Hepatic stellate cell (primary cell): ENCODE data around the gene MECR.
"Not testable (repeated sequence)": the region's sequence is repeated elsewhere in the genome, so short reads cannot be mapped to it uniquely, and the experiment has no call there.

ENCODE experiments used
- DNase-seq: peaks from one replicate; pipeline ENCODE4 v3.0.0; 2011; ENCODE audit warnings: low spot score

Gene MECR

DNA sequence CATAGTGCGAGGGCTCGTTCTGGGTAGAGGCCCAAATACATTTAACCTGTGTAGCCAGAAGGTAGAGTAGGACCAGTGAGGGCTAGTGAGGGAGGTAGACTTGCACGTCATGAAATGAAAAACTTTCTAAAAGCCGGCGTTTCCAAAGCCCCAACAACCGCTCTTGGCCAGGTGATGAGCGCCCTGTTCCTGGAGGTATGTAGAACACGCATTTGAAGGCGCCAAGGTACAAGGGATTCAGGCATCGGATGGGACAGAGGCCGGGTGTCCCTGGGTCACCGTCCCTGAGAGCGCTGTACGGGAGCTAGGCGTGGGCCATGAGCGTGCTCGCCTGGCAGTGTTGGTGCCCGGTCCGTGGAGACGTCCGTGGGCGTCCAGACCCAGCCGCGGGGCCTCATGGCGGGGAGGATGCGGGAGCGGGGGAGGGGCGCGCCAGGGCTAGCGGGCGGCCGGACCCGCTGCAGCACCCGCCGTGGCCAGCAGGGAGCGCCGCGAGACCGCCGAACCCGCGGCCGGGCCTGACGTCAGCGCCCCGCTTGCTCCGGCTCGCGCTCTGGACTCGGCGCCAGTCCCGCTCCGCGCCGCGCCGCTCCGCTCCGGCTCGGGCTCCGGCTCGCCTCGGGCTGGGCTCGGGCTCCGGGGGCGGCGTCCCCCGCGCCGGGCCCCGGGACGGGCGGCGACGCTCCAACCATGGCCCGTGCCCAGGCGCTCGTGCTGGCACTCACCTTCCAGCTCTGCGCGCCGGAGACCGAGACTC is 5.4 kb upstream of the MECR start, which contains the start of gene PTPRU:
TSS of gene PTPRU (plus strand) at position 568 of the 757 bp plus-strand sequence. CDS start at position 691, 123 bp downstream.
- DNase-seq, result peak; percentile 90

GRCh38 chr1:29234881-29235280 is 4.1 kb upstream of the MECR start:
- DNase-seq, result not testable (repeated sequence)

GRCh38 chr1:29234471-29234870 is 3.7 kb upstream of the MECR start:
- no peak for DNase-seq

- no peak for DNase-seq
Measured at GRCh38 chr1:29233693-29234092, 3.0 kb upstream of the MECR start.

DNA sequence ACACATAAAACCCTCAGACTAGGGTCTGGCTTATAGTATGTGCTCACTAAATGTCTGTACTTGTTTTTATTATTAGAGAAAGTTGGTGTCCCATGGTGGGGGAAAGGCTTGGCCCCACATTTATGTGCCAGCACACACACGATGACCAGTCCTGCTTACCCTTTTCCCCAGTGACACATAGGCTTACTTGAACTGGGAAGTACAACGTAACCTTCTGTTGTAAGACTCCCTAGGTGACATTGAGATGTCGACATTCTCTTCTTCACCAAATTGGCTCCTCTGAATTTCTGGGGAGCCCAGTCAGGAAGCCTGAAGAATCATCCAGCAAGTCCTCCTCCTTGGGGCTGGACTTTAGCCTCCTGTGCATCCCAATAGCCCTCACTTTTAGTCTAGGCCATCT is 1.7 kb upstream of the MECR start:
- DNase-seq, result no peak

GRCh38 chr1:29230204-29230552 is 556 bp downstream of the MECR start:
- no peak for DNase-seq

- DNase-seq, result no peak
Measured at GRCh38 chr1:29227511-29227910, 3.2 kb downstream of the MECR start.

GRCh38 chr1:29225361-29225760 is 5.4 kb downstream of the MECR start:
- DNase-seq, result no peak

DNA sequence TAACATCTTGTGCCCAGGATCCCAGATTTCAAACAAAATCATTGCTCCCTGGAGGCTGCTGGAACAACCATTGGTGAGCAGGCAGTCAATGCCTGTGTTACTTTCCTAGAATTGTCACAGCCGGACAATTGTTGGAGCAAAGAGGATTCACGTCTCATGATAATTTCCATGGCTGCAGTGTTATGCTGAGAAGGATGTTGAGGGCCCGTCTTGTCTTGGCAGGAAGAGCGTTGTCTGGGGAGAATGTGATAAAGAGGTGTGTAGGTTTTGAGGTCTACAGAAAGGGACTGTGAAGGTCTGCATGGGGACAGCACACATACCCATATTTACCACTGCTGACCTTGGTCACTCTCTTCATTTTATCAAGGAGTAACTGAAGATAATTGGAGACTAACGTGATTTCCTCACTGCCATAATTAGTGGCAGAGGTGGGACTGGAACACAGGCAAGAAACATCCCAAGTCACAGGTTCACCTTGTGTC is 6.3 kb downstream of the MECR start:
- no peak for DNase-seq

GRCh38 chr1:29223521-29223920 is 7.2 kb downstream of the MECR start:
- DNase-seq, result no peak

DNA sequence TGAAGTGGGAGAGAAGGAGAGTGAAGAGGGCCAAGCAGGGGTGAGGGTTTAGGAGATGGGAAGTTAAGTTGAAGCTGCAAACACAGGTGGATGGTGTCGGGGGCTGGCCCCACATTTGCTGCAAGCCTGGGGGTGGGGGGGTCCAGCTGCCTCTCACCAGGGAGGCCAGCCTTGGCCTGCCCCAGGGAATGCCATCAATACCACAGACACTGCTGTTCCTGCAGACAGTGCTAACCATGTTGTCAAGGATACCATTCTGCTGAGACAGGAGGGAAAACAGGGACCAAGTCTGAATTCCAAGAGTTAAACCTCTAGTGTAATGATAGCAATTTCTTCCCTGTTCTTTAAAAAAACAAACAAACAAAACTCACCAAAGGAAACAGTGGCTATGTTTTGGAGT is 8.0 kb downstream of the MECR start:
- DNase-seq, result no peak

- DNase-seq, result not testable (repeated sequence)
Measured at GRCh38 chr1:29222260-29222659, 8.5 kb downstream of the MECR start.

GRCh38 chr1:29221296-29221695 is 9.4 kb downstream of the MECR start:
- no peak for DNase-seq

- no peak for DNase-seq
Measured at GRCh38 chr1:29218223-29218622, 12.5 kb downstream of the MECR start.

DNA sequence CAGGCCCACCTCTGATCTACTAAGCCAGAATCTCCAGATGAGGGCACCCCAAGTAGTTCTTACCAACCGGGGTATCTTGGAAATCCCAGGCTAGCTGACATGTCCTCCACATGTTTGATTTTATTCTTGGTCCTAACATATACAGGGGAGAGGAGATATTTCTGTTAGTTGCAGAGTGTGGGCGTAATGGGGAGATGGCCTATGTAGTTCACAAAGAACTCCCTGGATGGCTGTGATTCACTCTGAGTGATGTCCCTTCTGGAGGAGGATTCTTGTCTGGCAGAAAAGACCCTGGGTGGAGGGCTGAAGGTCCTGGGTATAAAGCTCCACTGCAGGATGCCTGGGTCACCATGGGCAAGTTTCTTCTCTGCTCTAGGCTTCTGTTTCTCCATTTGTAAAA is 13.1 kb downstream of the MECR start:
- no peak for DNase-seq

DNA sequence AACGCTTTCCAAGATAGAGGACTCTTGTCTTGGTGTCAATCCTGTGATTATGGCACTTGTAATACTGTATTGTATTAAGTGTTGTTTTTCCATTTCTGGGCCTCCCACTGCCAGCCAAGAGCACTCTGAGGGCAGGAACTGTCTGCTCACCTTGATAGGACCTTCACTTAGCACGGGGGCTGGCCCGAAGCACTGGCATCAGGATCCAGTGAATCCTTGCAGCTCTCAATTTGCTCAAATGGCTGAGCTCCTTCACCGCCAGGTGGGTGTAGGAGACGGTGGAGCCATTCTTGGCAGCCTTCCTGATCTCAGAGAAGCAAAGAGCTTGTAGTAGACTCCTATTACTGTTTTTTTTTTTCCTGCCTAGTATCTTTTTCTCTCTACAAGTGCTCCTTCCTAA is 17.7 kb downstream of the MECR start:
- no peak for DNase-seq

DNA sequence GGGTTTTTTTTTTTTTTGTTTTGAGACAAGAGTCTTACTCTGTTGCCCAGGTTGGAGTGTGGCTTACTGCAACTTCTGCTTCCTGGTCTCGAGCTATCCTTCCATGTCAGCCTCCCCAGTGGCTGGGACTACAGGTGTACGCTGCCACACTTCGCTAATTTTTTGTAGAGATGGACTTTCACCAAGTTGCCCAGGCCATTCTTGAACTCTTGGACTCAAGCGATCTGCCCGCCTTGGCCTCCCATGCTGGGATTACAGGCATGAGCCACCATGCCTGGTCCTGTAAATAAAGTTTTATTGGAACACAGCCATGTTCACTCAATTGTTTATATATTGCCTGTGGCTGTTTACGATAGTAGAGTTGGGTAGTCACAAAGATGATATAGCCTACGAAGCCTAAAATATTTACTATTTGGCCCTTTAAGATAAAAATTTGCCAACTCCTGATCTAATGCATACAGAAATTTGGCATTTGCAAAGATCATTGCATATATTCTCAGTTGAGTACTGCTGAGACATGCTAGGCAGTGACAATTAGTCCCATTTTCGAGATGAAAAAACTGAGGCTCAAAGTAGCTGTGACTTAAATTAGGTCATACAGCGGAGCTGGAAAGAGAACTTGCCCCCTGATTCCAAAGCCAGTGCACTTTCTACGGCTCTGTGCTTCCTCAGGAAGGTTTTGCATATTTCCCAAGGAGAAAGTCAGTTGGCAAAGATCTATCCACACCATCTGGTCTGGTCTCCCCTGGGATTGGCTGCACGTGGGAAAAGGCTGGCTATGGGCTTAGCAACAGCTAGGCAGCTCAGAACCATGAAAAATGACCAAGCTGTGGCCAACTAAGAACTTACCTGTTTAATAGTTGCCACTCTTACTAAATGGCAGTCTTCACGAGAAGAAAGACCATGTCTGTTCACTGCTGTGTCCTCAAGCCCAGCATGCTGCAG is 19.4 kb downstream of the MECR start:
- DNase-seq, result no peak

DNA sequence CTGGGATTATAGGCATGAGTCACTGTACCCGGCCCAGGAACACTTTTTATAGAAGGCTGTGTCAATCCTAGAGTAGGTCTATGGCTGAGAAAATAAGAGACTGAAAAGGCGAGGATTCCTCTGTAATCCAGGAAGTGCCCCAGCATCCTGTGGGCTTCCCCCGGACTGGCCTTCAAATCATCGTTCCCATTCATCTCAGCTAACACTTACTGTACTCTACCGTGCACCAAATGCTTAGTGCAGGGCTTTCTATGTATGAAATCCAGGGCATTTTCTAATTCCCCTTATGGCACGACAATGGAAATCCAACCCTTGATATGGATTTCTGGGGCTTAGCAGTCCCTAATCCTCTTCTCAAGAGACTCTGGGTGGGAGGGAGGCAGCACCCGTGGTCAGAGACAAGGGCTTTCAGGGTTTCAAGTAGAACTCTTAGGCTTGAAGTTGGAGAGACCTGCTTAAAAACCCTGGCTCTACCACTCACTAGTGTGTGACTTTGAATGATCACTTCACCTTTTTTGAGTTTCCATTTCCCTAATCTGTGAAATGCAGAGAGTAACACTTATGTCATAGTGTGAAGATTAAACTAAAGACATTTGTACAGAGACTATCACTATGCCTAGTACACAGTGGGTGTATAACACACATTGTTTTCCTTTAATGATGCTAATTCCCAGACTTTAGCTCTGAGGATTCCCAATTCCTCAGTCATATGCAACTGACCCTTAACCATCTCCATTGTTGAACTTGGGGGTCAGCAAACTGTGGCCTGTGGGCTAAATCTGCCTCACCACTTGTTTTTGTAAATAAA is 20.3 kb downstream of the MECR start:
- DNase-seq, result no peak

- DNase-seq, result peak; percentile 72
Measured at GRCh38 chr1:29209173-29209572, 21.6 kb downstream of the MECR start.

- no peak for DNase-seq
Measured at GRCh38 chr1:29208442-29208841, 22.3 kb downstream of the MECR start.

DNA sequence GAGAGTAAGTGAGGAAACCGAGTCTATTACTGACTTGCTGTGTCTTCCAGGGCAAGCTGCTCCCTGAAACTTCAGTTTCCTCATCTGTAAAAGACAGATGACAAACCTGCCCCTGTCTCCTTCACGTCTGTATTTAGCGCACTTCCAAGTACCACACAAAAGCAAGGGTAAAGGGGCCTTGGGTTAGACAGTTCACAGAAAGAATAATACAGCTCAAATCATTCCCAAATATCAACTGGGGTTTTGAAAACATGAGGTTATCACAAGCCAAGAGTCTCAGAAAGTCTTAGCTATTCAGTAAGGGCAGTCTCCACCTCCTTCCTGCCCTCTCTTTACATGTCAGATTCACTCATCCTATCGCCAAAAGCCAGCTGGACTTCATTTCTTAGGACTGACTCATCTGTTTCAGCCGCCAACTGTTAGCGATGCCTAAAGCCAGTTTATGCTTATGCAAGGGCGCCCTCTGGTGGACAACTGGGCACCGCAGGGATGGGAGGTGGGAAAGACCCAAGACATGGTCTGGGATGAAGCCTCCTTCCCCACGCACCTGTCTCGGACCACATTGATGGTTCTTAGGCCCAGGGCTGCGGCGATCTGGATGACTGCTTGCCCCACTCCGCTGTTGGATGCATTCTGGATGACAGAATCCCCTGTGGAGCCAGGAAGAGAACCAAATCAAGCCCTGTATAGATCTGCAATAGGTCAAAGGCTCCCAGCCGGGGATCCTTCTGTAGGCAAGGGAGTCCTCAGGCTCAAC is 28.0 kb downstream of the MECR start:
- DNase-seq, result peak; percentile 97
